AG10803 (cell line): Measurements from ENCODE around the gene TSFM.

Source experiments
- DNase-seq: peaks from one replicate; pipeline ENCODE4 v3.0.0; 2010; ENCODE audit warnings: low read depth
- H3K4me3 ChIP-seq: 2 replicates; pipeline ENCODE4 v1.5.1; 2011; ENCODE audit warnings: mild to moderate bottlenecking, low read length, control low read depth
- CTCF ChIP-seq: conservative IDR thresholded peaks from 2 replicates; pipeline ENCODE4 v1.5.1; 2011; ENCODE audit warnings: mild to moderate bottlenecking, low read length, control low read depth, inconsistent platforms

TSFM gene

GRCh38 chr12:57823131-57823907, 40.7 kb downstream of the TSFM start:
- TF ChIP-seq CTCF, result no peak
- DNase-seq, result no peak
- no peak overlapping the region for H3K4me3 ChIP-seq

- no peak for DNase-seq
- no peak overlapping the region for H3K4me3 ChIP-seq
- TF ChIP-seq CTCF, result no peak
Measured at GRCh38 chr12:57823908-57824640, 41.5 kb downstream of the TSFM start.

GRCh38 chr12:57825451-57825850, 42.9 kb downstream of the TSFM start:
- no peak for TF ChIP-seq CTCF
- no peak for DNase-seq
- H3K4me3 ChIP-seq, result no peak overlapping the region

GRCh38 chr12:57826400-57826799, 43.8 kb downstream of the TSFM start:
- H3K4me3 ChIP-seq, result no peak overlapping the region
- no peak for TF ChIP-seq CTCF

GRCh38 chr12:57826966-57827365, 44.4 kb downstream of the TSFM start:
- no peak overlapping the region for H3K4me3 ChIP-seq
- no peak for TF ChIP-seq CTCF
- DNase-seq, result no peak

More at GRCh38 chr12:57826400-57826799, 43.8 kb downstream of the TSFM start:
- no peak for DNase-seq

GRCh38 chr12:57829025-57829777, 46.6 kb downstream of the TSFM start:
- no peak for TF ChIP-seq CTCF
- DNase-seq, result no peak
- no peak overlapping the region for H3K4me3 ChIP-seq
